GM18508 (cell line): ENCODE data around the gene HAND1.

Experiments used
- ATAC-seq: cut with Tn5 transposase; IDR thresholded peaks from one replicate; pipeline ENCODE4 v1.9.1; 2021; ENCODE audit warnings: moderate number of reproducible peaks; ENCODE audit not compliant: insufficient read depth, unreplicated experiment

Gene HAND1

DNA sequence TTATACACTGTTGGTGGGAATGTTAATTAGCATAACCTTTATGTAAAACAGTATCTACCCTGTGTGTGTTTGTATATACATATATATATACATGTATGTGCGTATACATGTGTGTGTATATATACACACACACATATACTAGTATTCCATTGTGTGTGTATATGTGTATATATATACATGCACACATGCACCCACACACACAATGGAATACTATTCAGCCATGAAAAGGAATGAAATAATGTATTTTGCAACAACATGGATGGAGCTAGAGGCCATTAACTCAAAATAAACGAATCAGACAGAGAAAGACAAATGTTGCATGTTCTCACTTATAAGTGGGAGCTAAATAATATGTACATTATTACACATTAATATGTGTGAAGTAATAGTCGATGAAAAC is 49.8 kb downstream of the HAND1 start:
- no peak for ATAC-seq
